ENCODE results near the gene PXN. TPM values are rescaled to one million over a fixed set of nuclear protein-coding genes. Genes with fewer than 3 reads are reported as not detected.
"Not testable (repeated sequence)": the region's sequence is repeated elsewhere in the genome, so short reads cannot be mapped to it uniquely, and the experiment has no call there.

The PXN gene
- total RNA-seq, 1 donor, result 41.6 TPM

GRCh38 chr12:120238839-120239445, 26.6 kb downstream of the PXN start:
- H3K4me3 ChIP-seq (ENCODE audit: insufficient read depth, low read length), result no peak overlapping the region
- no peak for TF ChIP-seq CTCF (IDR thresholded peaks at IDR 0.05; ENCODE audit: extremely low read depth, low read depth, low read length)
- H3K4me1 ChIP-seq (ENCODE audit: insufficient read depth, low read length), result peaks cover 65% of the 10 kb centered on the region
- H3K27ac ChIP-seq (ENCODE audit: low read depth, low read length), result peak overlapping the region; percentile 86
- H3K36me3 ChIP-seq (ENCODE audit: insufficient read depth, low read length), result peaks cover 7% of the 10 kb centered on the region
- H3K9me3 ChIP-seq (ENCODE audit: low read depth, low read length), result no peaks in the 10 kb centered on the region
- no peaks in the 10 kb centered on the region for H3K27me3 ChIP-seq (ENCODE audit: insufficient read depth, low read length)
- H3K79me2 ChIP-seq (ENCODE audit: insufficient read depth, low read length), result peaks cover 89% of the 10 kb centered on the region
- DNase-seq (ENCODE audit: insufficient read length, low spot score, missing footprints), result peak; percentile 37
- no peak overlapping the region for H3K4me2 ChIP-seq (ENCODE audit: insufficient read depth, low read length)
- no peak overlapping the region for H2AFZ ChIP-seq (ENCODE audit: low read length)
- H4K20me1 ChIP-seq (ENCODE audit: insufficient read depth, low read length), result peaks cover 41% of the 10 kb centered on the region

- H3K36me3 ChIP-seq (ENCODE audit: insufficient read depth, low read length), result peaks cover 7% of the 10 kb centered on the region
- peaks cover 89% of the 10 kb centered on the region for H3K79me2 ChIP-seq (ENCODE audit: insufficient read depth, low read length)
- H3K27me3 ChIP-seq (ENCODE audit: insufficient read depth, low read length), result no peaks in the 10 kb centered on the region
- H3K4me1 ChIP-seq (ENCODE audit: insufficient read depth, low read length), result peaks cover 68% of the 10 kb centered on the region
- no peak for DNase-seq (ENCODE audit: insufficient read length, low spot score, missing footprints)
- H2AFZ ChIP-seq (ENCODE audit: low read length), result no peak overlapping the region
- no peak for TF ChIP-seq CTCF (IDR thresholded peaks at IDR 0.05; ENCODE audit: extremely low read depth, low read depth, low read length)
- H4K20me1 ChIP-seq (ENCODE audit: insufficient read depth, low read length), result peaks cover 35% of the 10 kb centered on the region
- H3K4me3 ChIP-seq (ENCODE audit: insufficient read depth, low read length), result no peak overlapping the region
- H3K9me3 ChIP-seq (ENCODE audit: low read depth, low read length), result no peaks in the 10 kb centered on the region
- H3K4me2 ChIP-seq (ENCODE audit: insufficient read depth, low read length), result peak overlapping the region; percentile 58
- peak overlapping the region; percentile 86 for H3K27ac ChIP-seq (ENCODE audit: low read depth, low read length)
These were observed 27.3 kb downstream of the PXN start for GRCh38 chr12:120238217-120238616.

- Histone ChIP-seq H3K27ac (ENCODE audit: low read depth, low read length) (peak overlapping the region; percentile 86), H3K4me3 (ENCODE audit: insufficient read depth, low read length) (peak overlapping the region; percentile 12), H3K9me3 (ENCODE audit: low read depth, low read length) (no peaks in the 10 kb centered on the region), H2AFZ (ENCODE audit: low read length) (no peak overlapping the region), H3K4me2 (ENCODE audit: insufficient read depth, low read length) (peak overlapping the region; percentile 58), H3K79me2 (ENCODE audit: insufficient read depth, low read length) (peaks cover 89% of the 10 kb centered on the region), H3K27me3 (ENCODE audit: insufficient read depth, low read length) (no peaks in the 10 kb centered on the region), H4K20me1 (ENCODE audit: insufficient read depth, low read length) (peaks cover 31% of the 10 kb centered on the region), H3K4me1 (ENCODE audit: insufficient read depth, low read length) (peaks cover 70% of the 10 kb centered on the region), H3K36me3 (ENCODE audit: insufficient read depth, low read length) (peaks cover 7% of the 10 kb centered on the region)
- peak; percentile 91 for DNase-seq (ENCODE audit: insufficient read length, low spot score, missing footprints)
- TF ChIP-seq CTCF (IDR thresholded peaks at IDR 0.05; ENCODE audit: extremely low read depth, low read depth, low read length), result no peak
These were observed 28.0 kb downstream of the PXN start for GRCh38 chr12:120237360-120238171.

- Histone ChIP-seq H3K79me2 (ENCODE audit: insufficient read depth, low read length) (peaks cover 89% of the 10 kb centered on the region), H3K4me1 (ENCODE audit: insufficient read depth, low read length) (peaks cover 71% of the 10 kb centered on the region), H4K20me1 (ENCODE audit: insufficient read depth, low read length) (peaks cover 25% of the 10 kb centered on the region), H3K27ac (ENCODE audit: low read depth, low read length) (peak overlapping the region; percentile 86)
- not testable (repeated sequence) for H3K4me3 ChIP-seq (ENCODE audit: insufficient read depth, low read length); H3K9me3 ChIP-seq (ENCODE audit: low read depth, low read length); H3K27me3 ChIP-seq (ENCODE audit: insufficient read depth, low read length); H3K4me2 ChIP-seq (ENCODE audit: insufficient read depth, low read length); H3K36me3 ChIP-seq (ENCODE audit: insufficient read depth, low read length); DNase-seq (ENCODE audit: insufficient read length, low spot score, missing footprints); H2AFZ ChIP-seq (ENCODE audit: low read length)
These were observed 28.7 kb downstream of the PXN start for GRCh38 chr12:120236809-120237208.

Data from osteoblast (primary cell).